GM12872 (cell line): ENCODE measurements around the gene GLI3.

Experiments
- TF ChIP-seq, protein P1 (sequence below): IDR thresholded peaks from 3 replicates; pipeline ENCODE4 v1.5.1; 2011; ENCODE audit warnings: low read depth, mild to moderate bottlenecking, low read length, moderate library complexity; ENCODE audit not compliant: insufficient read depth

The GLI3 gene

DNA sequence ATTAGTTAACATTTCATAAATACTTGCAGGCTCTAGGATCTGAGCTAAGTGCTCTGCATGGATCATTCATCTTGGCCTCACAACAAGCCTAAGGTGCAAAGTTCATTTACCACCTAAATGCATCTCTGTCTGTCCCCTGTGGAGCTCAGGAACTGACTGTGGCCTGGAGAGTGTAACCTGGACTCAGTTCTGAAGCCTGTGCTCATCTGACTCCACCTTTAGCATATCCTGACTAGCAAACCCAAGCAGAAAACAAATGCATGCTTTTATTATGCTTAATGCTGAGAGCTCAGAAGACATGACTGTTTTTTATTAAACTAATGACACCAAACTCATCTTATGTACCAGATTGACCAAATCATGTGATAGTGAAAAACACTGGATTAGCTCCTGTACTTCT lies 288.5 kb downstream of the GLI3 start:
- TF ChIP-seq, protein P1, sequence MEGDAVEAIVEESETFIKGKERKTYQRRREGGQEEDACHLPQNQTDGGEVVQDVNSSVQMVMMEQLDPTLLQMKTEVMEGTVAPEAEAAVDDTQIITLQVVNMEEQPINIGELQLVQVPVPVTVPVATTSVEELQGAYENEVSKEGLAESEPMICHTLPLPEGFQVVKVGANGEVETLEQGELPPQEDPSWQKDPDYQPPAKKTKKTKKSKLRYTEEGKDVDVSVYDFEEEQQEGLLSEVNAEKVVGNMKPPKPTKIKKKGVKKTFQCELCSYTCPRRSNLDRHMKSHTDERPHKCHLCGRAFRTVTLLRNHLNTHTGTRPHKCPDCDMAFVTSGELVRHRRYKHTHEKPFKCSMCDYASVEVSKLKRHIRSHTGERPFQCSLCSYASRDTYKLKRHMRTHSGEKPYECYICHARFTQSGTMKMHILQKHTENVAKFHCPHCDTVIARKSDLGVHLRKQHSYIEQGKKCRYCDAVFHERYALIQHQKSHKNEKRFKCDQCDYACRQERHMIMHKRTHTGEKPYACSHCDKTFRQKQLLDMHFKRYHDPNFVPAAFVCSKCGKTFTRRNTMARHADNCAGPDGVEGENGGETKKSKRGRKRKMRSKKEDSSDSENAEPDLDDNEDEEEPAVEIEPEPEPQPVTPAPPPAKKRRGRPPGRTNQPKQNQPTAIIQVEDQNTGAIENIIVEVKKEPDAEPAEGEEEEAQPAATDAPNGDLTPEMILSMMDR: no peak

DNA sequence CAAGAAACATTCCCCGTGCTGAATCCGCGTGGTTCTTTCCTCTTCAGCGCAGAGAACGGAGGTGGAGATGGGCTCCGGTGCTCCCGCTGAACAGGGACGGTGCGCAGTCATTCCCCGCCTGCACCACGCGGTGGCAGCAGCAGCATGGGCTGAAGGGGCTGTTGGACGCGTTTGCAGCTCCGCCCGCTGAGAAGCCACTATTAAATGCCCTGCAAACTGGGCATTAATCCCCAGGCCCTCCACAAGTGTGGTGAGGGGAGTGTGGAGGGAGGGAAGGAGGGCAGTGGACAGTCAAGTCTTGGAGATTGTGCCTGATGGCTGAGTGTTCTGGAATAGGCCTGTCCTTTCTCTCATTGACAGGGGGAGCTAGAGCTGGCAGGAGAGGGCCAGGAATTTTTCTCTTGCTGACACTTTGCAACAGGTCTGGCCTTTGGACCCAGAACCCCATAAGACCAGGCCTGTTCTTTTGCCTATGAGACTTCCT lies 293.9 kb downstream of the GLI3 start:
- TF ChIP-seq, protein P1: peak; percentile 95

DNA sequence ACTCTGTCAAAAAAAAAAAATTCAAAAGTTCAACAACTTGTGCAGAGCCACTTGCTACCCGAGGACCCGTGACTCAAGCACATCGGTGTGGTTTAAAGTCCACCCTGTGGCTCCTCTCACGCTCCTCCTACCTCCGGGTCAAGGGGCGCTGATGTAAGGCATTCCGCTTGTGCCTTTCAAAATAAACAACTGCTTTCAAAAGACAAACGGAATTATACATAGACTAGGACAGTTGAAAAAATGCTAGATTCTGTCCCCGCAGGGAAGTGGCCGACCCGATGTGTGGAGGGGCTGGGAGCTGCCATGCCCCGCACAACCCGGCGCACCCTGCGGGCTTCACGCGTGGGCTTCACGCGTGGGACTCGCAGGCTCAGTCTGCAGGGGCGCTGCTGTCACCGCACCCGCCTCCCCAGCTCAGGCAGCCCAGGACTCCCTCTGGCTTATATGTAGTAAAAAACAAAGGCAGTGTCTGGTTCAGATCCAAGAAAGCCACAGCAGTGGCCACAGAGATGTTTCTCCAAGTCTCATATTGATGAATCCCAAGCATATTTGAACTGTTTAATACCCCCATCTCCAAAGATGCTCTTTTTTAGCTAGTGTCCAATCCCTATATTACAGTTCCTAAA lies 294.4 kb downstream of the GLI3 start:
- TF ChIP-seq, protein P1: no peak

GRCh38 chr7:41940760-41941343 lies 296.2 kb downstream of the GLI3 start:
- TF ChIP-seq, protein P1: peak; percentile 91

- TF ChIP-seq, protein P1: no peak
Observed at GRCh38 chr7:41938371-41938770, 298.6 kb downstream of the GLI3 start.

GRCh38 chr7:41933427-41933826 lies 303.6 kb downstream of the GLI3 start:
- TF ChIP-seq, protein P1: no peak

- TF ChIP-seq, protein P1: no peak
Observed at GRCh38 chr7:41931263-41931646, 305.8 kb downstream of the GLI3 start.
